HCT116 (cell line): ENCODE measurements around the gene CATSPERB. TPM values are rescaled to one million over a fixed set of nuclear protein-coding genes. Genes with fewer than 3 reads are reported as not detected.

Source experiments
- ATAC-seq: fragments of 200-7000 bp; cut with Tn5 transposase; 2 replicates; pipeline ENCODE4 v1.9.1; 2020; ENCODE audit warnings: mild to moderate bottlenecking, moderate library complexity
- BruUV-seq: library from RNA; stranded (reverse); fragments of 400-500 nt; replicated peaks from 2 replicates; lab custom pipeline; 2021; lab: Mats Ljungman, UMichigan
- CTCF ChIA-PET: fragments of 300-600 bp; sonication (Branson Sonifier 250); formaldehyde crosslinking; loops from one replicate; lab custom pipeline; 2021; ENCODE audit warnings: antibody characterized with exemption; lab: Charles Lee
- POLR2A ChIA-PET: fragments of 300-600, 350-600 bp; sonication (Branson Sonifier 250); formaldehyde crosslinking; loops from one replicate; lab custom pipeline; 2021; ENCODE audit warnings: antibody characterized with exemption; lab: Charles Lee
- RAD21 ChIA-PET, 2 experiments: fragments of 300-600 bp; sonication (Branson Sonifier 250); formaldehyde crosslinking; loops; one replicate each; lab custom pipeline; 2023; ENCODE audit warnings: low total read pairs in 2 of 2; ENCODE audit not compliant: uncharacterized antibody in 2 of 2, unreplicated experiment in 2 of 2, low non-redundant PET in 1 of 2; lab: Charles Lee
- DNase-seq: peaks from one replicate; pipeline ENCODE4 v3.0.0-alpha.2; 2010; ENCODE audit warnings: low read depth, low spot score
- H2AFZ ChIP-seq: fragments of 200-600 bp; shearing (Covaris generic), sonication (generic); 2 replicates; pipeline ENCODE4 v1.6.1; 2017; ENCODE audit warnings: low read depth, mixed run types, mixed read lengths, antibody characterized with exemption, low read length; ENCODE audit not compliant: poor library complexity, severe bottlenecking
- H3K27ac ChIP-seq: 2 replicates; pipeline ENCODE4 v1.5.1; 2012; ENCODE audit warnings: low read depth, low read length
- H3K27me3 ChIP-seq: fragments of 200-600 bp; sonication (generic); 2 replicates; pipeline ENCODE4 v1.6.1; 2016; ENCODE audit warnings: mixed run types, low read length, mixed read lengths; ENCODE audit not compliant: insufficient read depth
- H3K36me3 ChIP-seq, 2 experiments: fragments of 200-500 bp in 1 of 2; fragments of 200-600 bp in 1 of 2; sonication (Bioruptor generic) in 1 of 2; sonication (generic) in 1 of 2; 2 replicates each; pipeline versions ENCODE4 v1.5.1 to v1.6.1; 2014 to 2016; ENCODE audit warnings: low read length in 2 of 2, inconsistent platforms in 1 of 2, mixed read lengths in 1 of 2, mixed run types in 1 of 2; ENCODE audit not compliant: insufficient read depth in 2 of 2, control insufficient read depth in 1 of 2
- H3K4me1 ChIP-seq, 2 experiments: fragments of 200-600 bp in 1 of 2; sonication (generic) in 1 of 2; 2 replicates each; pipeline versions ENCODE4 v1.5.1 to v1.6.1; 2012 to 2017; ENCODE audit warnings: low read length in 2 of 2, inconsistent platforms in 1 of 2, mild to moderate bottlenecking in 1 of 2, mixed read lengths in 1 of 2, mixed run types in 1 of 2, moderate library complexity in 1 of 2; ENCODE audit not compliant: insufficient read depth in 2 of 2, control insufficient read depth in 1 of 2
- H3K4me2 ChIP-seq: fragments of 200-600 bp; sonication (generic); 2 replicates; pipeline ENCODE4 v1.6.1; 2017; ENCODE audit warnings: mixed run types, low read length, mixed read lengths
- H3K4me3 ChIP-seq, 2 experiments: fragments of 200-600 bp in 1 of 2; sonication (generic) in 1 of 2; replicated peaks in 1 of 2; 2 replicates each; pipeline ENCODE4 v1.5.1; 2011 to 2016; ENCODE audit warnings: low read length in 2 of 2, control low read depth in 1 of 2, low read depth in 1 of 2, mild to moderate bottlenecking in 1 of 2, mixed read lengths in 1 of 2, mixed run types in 1 of 2
- H3K79me2 ChIP-seq: fragments of 200-600 bp; sonication (generic); 2 replicates; pipeline ENCODE4 v1.6.1; 2017; ENCODE audit warnings: mild to moderate bottlenecking, mixed run types, low read length, moderate library complexity, mixed read lengths; ENCODE audit not compliant: insufficient read depth
- H3K9ac ChIP-seq: fragments of 200-600 bp; sonication (generic); 2 replicates; pipeline ENCODE4 v1.6.1; 2016; ENCODE audit warnings: low read length, mixed read lengths
- H3K9me2 ChIP-seq: fragments of 200-600 bp; sonication (generic), shearing (Covaris generic); 2 replicates; pipeline ENCODE4 v1.6.1; 2017; ENCODE audit warnings: mixed run types, mild to moderate bottlenecking, moderate library complexity; ENCODE audit not compliant: insufficient read depth
- H3K9me3 ChIP-seq, 2 experiments: fragments of 200-500 bp in 1 of 2; fragments of 200-600 bp in 1 of 2; sonication (Bioruptor generic) in 1 of 2; sonication (generic) in 1 of 2; 2 replicates each; pipeline ENCODE4 v1.6.1; 2014 to 2017; ENCODE audit warnings: low read length in 2 of 2, mixed read lengths in 2 of 2, inconsistent platforms in 1 of 2, low read depth in 1 of 2, mild to moderate bottlenecking in 1 of 2, mixed run types in 1 of 2, moderate library complexity in 1 of 2; ENCODE audit not compliant: control insufficient read depth in 1 of 2, insufficient read depth in 1 of 2
- H4K20me1 ChIP-seq: fragments of 200-600 bp; sonication (generic), shearing (Covaris generic); 2 replicates; pipeline ENCODE4 v1.6.1; 2017; ENCODE audit warnings: mixed run types, mild to moderate bottlenecking, moderate library complexity; ENCODE audit not compliant: insufficient read depth
- CBX3 ChIP-seq: IDR thresholded peaks from 2 replicates; pipeline ENCODE4 v1.6.1; 2012; ENCODE audit warnings: low read depth
- EGR1 ChIP-seq: IDR thresholded peaks from 2 replicates; pipeline ENCODE4 v1.6.1; 2012; ENCODE audit warnings: low read depth
- EZH2 ChIP-seq: fragments of 200-600 bp; sonication (generic); IDR thresholded peaks from 2 replicates; pipeline ENCODE4 v1.6.1; 2017; ENCODE audit warnings: antibody characterized with exemption, mixed run types
- EZH2phosphoT487 ChIP-seq: fragments of 200-600 bp; IDR thresholded peaks from 2 replicates; pipeline ENCODE4 v1.6.1; 2018; ENCODE audit warnings: antibody characterized with exemption, borderline replicate concordance
- FOSL1 ChIP-seq: IDR thresholded peaks from 2 replicates; pipeline ENCODE4 v1.6.1; 2012; ENCODE audit warnings: low read depth
- JUND ChIP-seq: IDR thresholded peaks from 2 replicates; pipeline ENCODE4 v1.6.1; 2012
- POLR2AphosphoS5 ChIP-seq: IDR thresholded peaks from 2 replicates; pipeline ENCODE4 v1.6.1; 2011; ENCODE audit warnings: mild to moderate bottlenecking, low read depth, low read length, moderate library complexity
- SIN3A ChIP-seq: IDR thresholded peaks from 2 replicates; pipeline ENCODE4 v1.6.1; 2012; ENCODE audit warnings: low read depth
- YY1 ChIP-seq: IDR thresholded peaks from 2 replicates; pipeline ENCODE4 v1.6.1; 2011; ENCODE audit warnings: low read length, low read depth, moderate library complexity, mild to moderate bottlenecking; ENCODE audit not compliant: insufficient replicate concordance; ENCODE audit errors: extremely low read depth
- ZNF274 ChIP-seq: fragments of 200-500 bp; sonication (Bioruptor generic); IDR thresholded peaks from 2 replicates; pipeline ENCODE4 v1.6.1; 2014; ENCODE audit warnings: mild to moderate bottlenecking, low read depth, low read length, inconsistent platforms
- intact Hi-C: fragments of 100-400 bp; cut with micrococcal nuclease; formaldehyde crosslinking; loops from 2 replicates; pipeline ENCODE4 v1.10.0; 2022
- total RNA-seq: library from RNA; stranded (reverse); gene quantifications from one replicate; pipeline ENCODE4 v1.2.1, GENCODE V29; 2021; ENCODE audit not compliant: unreplicated experiment
- TF ChIP-seq, protein P1 (sequence below): IDR thresholded peaks from 2 replicates; pipeline ENCODE4 v1.6.1; 2012; ENCODE audit warnings: low read depth
- TF ChIP-seq, protein P2 (sequence below), 3 experiments: fragments of 200-600 bp in 1 of 3; sonication (generic) in 1 of 3; IDR thresholded peaks in 2 of 3; conservative IDR thresholded peaks in 1 of 3; 2 replicates each; pipeline ENCODE4 v1.5.1; 2012 to 2017; ENCODE audit warnings: low read depth in 2 of 3, low read length in 2 of 3, antibody characterized with exemption in 1 of 3, borderline replicate concordance in 1 of 3, control low read depth in 1 of 3, mild to moderate bottlenecking in 1 of 3, mixed read lengths in 1 of 3, mixed run types in 1 of 3, moderate library complexity in 1 of 3; ENCODE audit not compliant: insufficient read depth in 1 of 3
- TF ChIP-seq, protein P3 (sequence below): IDR thresholded peaks from 2 replicates; pipeline ENCODE4 v1.6.1; 2012

Gene CATSPERB
- total RNA-seq, 1 experiment from 2014 or later, result 0.74 TPM

GRCh38 chr14:91653451-91653850, 78.4 kb downstream of the CATSPERB start:
- ChIA-PET CTCF (no interaction called here), POLR2A (no interaction called here), RAD21 (no interaction called here)
- H3K79me2 ChIP-seq, result no peaks in the 10 kb centered on the region
- H2AFZ ChIP-seq, result no peak overlapping the region
- H3K4me3 ChIP-seq, result no peak overlapping the region
- H3K4me2 ChIP-seq, result no peak overlapping the region
- H3K4me1 ChIP-seq, result no peaks in the 10 kb centered on the region; a peak in 1 of 4 replicates
- H3K9ac ChIP-seq, result no peak overlapping the region
- no peaks in the 10 kb centered on the region for H3K36me3 ChIP-seq
- H4K20me1 ChIP-seq, result no peaks in the 10 kb centered on the region
- DNase-seq (no peak), ATAC-seq (no peak)
- H3K27me3 ChIP-seq, result no peaks in the 10 kb centered on the region
- no peaks in the 10 kb centered on the region for H3K9me3 ChIP-seq
- no peaks in the 10 kb centered on the region for H3K9me2 ChIP-seq
- H3K27ac ChIP-seq, result no peak overlapping the region
- TF ChIP-seq JUND (no peak), ZNF274 (no peak), POLR2AphosphoS5 (no peak), CBX3 (no peak), EZH2phosphoT487 (no peak), FOSL1 (no peak), YY1 (no peak), EGR1 (no peak), EZH2 (no peak), SIN3A (no peak)
- TF ChIP-seq, protein P1, sequence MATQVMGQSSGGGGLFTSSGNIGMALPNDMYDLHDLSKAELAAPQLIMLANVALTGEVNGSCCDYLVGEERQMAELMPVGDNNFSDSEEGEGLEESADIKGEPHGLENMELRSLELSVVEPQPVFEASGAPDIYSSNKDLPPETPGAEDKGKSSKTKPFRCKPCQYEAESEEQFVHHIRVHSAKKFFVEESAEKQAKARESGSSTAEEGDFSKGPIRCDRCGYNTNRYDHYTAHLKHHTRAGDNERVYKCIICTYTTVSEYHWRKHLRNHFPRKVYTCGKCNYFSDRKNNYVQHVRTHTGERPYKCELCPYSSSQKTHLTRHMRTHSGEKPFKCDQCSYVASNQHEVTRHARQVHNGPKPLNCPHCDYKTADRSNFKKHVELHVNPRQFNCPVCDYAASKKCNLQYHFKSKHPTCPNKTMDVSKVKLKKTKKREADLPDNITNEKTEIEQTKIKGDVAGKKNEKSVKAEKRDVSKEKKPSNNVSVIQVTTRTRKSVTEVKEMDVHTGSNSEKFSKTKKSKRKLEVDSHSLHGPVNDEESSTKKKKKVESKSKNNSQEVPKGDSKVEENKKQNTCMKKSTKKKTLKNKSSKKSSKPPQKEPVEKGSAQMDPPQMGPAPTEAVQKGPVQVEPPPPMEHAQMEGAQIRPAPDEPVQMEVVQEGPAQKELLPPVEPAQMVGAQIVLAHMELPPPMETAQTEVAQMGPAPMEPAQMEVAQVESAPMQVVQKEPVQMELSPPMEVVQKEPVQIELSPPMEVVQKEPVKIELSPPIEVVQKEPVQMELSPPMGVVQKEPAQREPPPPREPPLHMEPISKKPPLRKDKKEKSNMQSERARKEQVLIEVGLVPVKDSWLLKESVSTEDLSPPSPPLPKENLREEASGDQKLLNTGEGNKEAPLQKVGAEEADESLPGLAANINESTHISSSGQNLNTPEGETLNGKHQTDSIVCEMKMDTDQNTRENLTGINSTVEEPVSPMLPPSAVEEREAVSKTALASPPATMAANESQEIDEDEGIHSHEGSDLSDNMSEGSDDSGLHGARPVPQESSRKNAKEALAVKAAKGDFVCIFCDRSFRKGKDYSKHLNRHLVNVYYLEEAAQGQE, result no peak
- TF ChIP-seq, protein P2, sequence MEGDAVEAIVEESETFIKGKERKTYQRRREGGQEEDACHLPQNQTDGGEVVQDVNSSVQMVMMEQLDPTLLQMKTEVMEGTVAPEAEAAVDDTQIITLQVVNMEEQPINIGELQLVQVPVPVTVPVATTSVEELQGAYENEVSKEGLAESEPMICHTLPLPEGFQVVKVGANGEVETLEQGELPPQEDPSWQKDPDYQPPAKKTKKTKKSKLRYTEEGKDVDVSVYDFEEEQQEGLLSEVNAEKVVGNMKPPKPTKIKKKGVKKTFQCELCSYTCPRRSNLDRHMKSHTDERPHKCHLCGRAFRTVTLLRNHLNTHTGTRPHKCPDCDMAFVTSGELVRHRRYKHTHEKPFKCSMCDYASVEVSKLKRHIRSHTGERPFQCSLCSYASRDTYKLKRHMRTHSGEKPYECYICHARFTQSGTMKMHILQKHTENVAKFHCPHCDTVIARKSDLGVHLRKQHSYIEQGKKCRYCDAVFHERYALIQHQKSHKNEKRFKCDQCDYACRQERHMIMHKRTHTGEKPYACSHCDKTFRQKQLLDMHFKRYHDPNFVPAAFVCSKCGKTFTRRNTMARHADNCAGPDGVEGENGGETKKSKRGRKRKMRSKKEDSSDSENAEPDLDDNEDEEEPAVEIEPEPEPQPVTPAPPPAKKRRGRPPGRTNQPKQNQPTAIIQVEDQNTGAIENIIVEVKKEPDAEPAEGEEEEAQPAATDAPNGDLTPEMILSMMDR (IDR thresholded peaks at IDR 0.05 in 2 of 3, conservative IDR thresholded peaks at IDR 0.05 in 1 of 3; ENCODE audit: borderline replicate concordance in 1 of 3, insufficient read depth in 1 of 3, low read depth in 2 of 3, low read length in 2 of 3), result no peak
- TF ChIP-seq, protein P3, sequence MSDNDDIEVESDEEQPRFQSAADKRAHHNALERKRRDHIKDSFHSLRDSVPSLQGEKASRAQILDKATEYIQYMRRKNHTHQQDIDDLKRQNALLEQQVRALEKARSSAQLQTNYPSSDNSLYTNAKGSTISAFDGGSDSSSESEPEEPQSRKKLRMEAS, result no peak
- intact Hi-C loops, result loop anchor here (5.0 kb wide), 1 partner anchor 344 kb away; no protein-coding TSS in a partner anchor
- no TSS peak for BruUV-seq
